Mammary epithelial cell (primary cell): Measurements from ENCODE around the gene DLG5.

ENCODE experiments used
- CTCF ChIP-seq, 2 donors: IDR thresholded peaks in 1 of 2; conservative IDR thresholded peaks in 1 of 2; 2 replicates each; pipeline ENCODE4 v1.5.1; 2011 to 2012; ENCODE audit warnings: inconsistent platforms in 2 of 2, low read length in 2 of 2, mild to moderate bottlenecking in 2 of 2, control low read depth in 1 of 2, low read depth in 1 of 2; ENCODE audit not compliant: insufficient read depth in 1 of 2; ENCODE audit errors: extremely low read depth in 1 of 2
- EZH2 ChIP-seq: IDR thresholded peaks from 2 replicates; pipeline ENCODE4 v1.6.1; 2012; ENCODE audit warnings: low read length, inconsistent platforms, borderline replicate concordance

GRCh38 chr10:77836299-77836820 is 90.2 kb downstream of the DLG5 start:
- TF ChIP-seq CTCF (conservative IDR thresholded peaks at IDR 0.05 in 1 of 2, IDR thresholded peaks at IDR 0.05 in 1 of 2; ENCODE audit: extremely low read depth in 1 of 2, insufficient read depth in 1 of 2, low read depth in 1 of 2, low read length in 2 of 2) (no peak), EZH2 (no peak)
